ENCODE results near the gene PLSCR1.

The PLSCR1 gene, protein sequence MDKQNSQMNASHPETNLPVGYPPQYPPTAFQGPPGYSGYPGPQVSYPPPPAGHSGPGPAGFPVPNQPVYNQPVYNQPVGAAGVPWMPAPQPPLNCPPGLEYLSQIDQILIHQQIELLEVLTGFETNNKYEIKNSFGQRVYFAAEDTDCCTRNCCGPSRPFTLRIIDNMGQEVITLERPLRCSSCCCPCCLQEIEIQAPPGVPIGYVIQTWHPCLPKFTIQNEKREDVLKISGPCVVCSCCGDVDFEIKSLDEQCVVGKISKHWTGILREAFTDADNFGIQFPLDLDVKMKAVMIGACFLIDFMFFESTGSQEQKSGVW

DNA sequence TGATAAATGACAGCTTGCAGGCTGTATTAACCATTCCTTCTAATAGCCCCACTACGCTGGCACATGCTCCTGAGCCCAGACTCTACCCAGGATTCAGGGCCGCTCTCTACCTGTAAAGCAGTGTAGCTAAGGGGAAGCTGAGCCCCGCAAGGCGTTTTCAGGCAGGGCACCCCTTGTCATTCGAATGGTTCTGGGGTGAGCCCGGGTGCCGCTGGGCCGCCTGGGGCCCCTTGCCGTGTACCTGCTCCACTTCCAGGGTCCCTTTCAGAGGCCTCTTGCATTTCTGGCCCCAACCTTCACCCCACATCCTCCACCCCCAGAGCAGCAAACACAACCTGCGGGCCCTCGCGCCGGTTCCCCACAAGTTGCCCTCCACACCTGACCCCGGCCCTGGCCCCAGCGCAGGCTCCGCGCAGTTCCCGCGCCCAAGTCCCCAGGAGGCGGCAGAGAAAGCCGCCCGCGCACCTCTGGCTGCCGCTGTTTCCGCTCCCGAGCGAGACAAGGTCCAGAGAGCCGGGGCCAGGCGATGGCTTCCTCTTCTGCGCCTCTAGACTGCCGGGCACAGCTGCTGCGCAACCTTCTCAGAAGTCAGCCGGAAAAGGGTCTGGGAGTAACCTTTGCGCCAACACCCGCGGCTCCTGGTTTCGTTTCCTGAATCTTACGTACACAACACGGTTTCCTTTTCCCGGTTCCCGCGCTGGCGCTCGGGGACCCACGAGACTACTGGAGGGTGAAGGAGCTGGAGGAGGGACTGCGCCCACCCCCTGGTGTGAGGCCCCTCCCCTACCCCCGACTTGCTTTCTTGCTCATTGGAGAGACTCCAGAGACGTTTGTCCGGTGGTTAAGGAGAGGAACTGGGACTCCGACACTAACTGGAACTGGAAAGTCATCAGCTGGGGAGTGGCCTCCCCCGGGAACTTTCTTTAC, at the start of gene PLSCR1:
Gene PLSCR1, minus strand, starts transcription at position 606 of the 927 bp plus-strand sequence. CDS start 8,055 bp downstream, outside the sequence.
- H3K4me3 ChIP-seq (ENCODE audit: control insufficient read depth, low read depth, low read length): peak within 1 kb of the TSS; percentile 84
- TF ChIP-seq, protein P1, sequence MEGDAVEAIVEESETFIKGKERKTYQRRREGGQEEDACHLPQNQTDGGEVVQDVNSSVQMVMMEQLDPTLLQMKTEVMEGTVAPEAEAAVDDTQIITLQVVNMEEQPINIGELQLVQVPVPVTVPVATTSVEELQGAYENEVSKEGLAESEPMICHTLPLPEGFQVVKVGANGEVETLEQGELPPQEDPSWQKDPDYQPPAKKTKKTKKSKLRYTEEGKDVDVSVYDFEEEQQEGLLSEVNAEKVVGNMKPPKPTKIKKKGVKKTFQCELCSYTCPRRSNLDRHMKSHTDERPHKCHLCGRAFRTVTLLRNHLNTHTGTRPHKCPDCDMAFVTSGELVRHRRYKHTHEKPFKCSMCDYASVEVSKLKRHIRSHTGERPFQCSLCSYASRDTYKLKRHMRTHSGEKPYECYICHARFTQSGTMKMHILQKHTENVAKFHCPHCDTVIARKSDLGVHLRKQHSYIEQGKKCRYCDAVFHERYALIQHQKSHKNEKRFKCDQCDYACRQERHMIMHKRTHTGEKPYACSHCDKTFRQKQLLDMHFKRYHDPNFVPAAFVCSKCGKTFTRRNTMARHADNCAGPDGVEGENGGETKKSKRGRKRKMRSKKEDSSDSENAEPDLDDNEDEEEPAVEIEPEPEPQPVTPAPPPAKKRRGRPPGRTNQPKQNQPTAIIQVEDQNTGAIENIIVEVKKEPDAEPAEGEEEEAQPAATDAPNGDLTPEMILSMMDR (conservative IDR thresholded peaks at IDR 0.05; ENCODE audit: control insufficient read depth, insufficient read depth, low read depth, low read length): no peak
- peak; percentile 98 for DNase-seq (ENCODE audit: low read depth)

DNA sequence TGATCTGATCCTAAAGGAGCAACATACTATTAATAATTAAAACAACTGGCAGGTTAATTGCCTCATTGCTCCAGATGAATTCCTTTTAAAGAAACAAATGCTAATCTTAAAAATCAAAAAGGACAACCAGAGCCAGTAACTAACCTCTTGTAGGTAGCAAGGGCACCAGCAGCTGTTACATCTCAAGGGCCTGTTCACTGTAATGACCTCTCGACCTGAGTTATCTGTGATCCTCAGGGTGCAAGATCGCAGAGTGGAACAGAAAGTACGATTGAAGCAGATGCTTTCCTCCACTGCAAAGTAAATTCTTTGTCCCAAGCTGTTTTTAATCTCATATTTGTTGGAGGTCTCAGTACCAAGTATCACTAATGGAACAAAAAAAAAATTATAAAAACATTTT, 49.4 kb upstream of the PLSCR1 start:
- DNase-seq (ENCODE audit: low read depth): no peak
- TF ChIP-seq, protein P1 (conservative IDR thresholded peaks at IDR 0.05; ENCODE audit: control insufficient read depth, insufficient read depth, low read depth, low read length): no peak
- H3K4me3 ChIP-seq (ENCODE audit: control insufficient read depth, low read depth, low read length): no peak overlapping the region

DNA sequence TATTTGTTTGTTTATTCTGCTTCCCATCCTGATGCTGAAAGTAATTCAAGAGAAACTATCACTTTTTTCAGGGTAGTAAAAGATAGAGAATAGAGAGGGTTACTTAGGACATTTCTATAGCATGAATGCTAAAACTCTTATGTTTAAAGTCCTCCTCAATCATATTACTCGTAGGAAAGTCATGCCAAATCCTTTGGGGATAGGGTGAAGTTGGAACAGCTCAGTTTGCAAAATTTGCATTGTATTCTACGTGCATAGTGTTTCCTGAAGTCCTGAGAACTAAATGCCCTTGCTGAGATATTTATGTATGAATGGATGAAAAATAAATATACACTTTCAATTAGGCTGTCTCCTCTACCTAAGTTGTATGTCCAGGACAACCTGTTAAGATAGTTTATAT, 46.1 kb upstream of the PLSCR1 start:
- DNase-seq (ENCODE audit: low read depth): peak; percentile 62
- H3K4me3 ChIP-seq (ENCODE audit: control insufficient read depth, low read depth, low read length): no peak overlapping the region
- TF ChIP-seq, protein P1 (conservative IDR thresholded peaks at IDR 0.05; ENCODE audit: control insufficient read depth, insufficient read depth, low read depth, low read length): no peak

DNA sequence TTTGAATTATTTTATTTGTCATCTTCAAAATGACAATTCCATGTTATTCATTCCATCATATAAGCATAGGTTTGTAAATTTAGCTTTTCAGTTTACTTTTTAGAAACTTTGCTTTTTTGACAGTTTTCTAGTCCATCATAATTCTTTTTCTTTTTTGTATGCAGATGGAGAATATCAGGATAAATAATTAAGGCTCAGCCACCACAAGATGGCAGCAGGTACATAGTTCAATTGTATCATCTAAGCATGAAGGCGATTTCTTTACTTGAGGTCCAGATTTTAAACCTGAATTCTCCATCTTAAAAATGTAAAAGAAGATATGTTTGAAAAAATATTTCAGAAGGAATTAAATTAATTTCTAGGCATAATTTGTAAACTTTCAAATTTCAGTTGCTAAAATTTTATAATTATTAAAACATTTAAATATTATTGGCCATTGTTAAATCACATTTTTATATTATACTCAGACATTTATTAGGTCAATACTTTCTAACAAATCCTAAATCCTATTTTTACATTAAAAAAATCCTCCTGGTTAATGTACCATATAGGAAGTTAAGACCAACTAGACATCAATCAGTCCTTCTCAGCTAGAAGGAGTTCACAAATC, 45.6 kb upstream of the PLSCR1 start:
- peak; percentile 68 for DNase-seq (ENCODE audit: low read depth)

DNA sequence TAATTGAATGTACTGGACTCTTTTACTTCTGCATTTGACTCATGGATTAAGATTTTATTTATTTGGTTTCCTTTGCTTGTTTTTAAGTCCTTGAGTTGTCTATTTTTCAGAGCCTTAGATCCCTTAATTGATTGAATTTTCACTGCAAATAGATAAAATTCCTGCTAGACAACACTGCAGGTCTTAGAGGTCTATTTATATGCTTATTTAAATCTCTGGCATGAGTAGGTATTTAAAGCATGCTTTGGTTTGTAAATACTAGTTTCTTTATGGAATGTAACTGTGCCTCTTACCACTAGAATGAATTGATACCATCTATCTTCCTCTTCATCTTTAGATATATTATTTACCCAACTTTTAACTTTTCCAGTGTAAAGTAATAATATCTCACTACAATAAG, 40.7 kb upstream of the PLSCR1 start:
- no peak for DNase-seq (ENCODE audit: low read depth)
- TF ChIP-seq, protein P1 (conservative IDR thresholded peaks at IDR 0.05; ENCODE audit: control insufficient read depth, insufficient read depth, low read depth, low read length): no peak
- no peak overlapping the region for H3K4me3 ChIP-seq (ENCODE audit: control insufficient read depth, low read depth, low read length)

More for the DNA sequence above, 45.6 kb upstream of the PLSCR1 start:
- no peak overlapping the region for H3K4me3 ChIP-seq (ENCODE audit: control insufficient read depth, low read depth, low read length)
- TF ChIP-seq, protein P1 (conservative IDR thresholded peaks at IDR 0.05; ENCODE audit: control insufficient read depth, insufficient read depth, low read depth, low read length): peak; percentile 64

DNA sequence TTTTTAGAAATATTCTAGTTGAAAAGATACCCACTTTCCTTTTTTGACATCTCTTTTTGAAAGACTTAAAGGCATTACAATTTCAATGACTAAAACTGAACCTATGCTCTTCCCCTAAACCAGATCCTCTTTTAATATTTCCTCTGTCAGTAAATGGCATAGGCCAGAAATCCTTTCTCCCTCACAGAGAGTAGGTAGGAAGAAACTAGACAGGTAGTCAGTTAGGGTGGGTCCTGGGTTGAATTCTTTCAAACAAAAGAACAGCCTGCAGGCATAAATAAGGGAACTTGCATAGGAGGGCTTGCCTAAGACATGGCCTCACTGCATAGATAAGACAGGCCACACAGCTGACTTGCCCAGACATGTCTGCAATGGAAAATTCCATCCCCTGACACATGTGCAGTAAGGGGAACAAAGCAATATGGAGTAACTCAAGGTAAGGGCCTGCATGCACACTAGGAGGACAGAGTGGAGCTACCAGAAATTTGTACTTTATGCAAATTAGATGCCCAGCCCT, 37.6 kb upstream of the PLSCR1 start:
- TF ChIP-seq, protein P1 (conservative IDR thresholded peaks at IDR 0.05; ENCODE audit: control insufficient read depth, insufficient read depth, low read depth, low read length): no peak
- peak; percentile 6 for DNase-seq (ENCODE audit: low read depth)
- H3K4me3 ChIP-seq (ENCODE audit: control insufficient read depth, low read depth, low read length): no peak overlapping the region
